RPMI7951 (cell line): ENCODE results near the gene FAM162A. TPM values are rescaled to one million over a fixed set of nuclear protein-coding genes. Genes with fewer than 3 reads are reported as not detected.
A peak's percentile ranks its signal among the peaks of the same experiment; 100 is the strongest.

Experiments used
- DNase-seq: peaks from one replicate; pipeline ENCODE4 v3.0.0-alpha.2; 2012; ENCODE audit warnings: low read depth
- total RNA-seq: library from RNA; depleted of rRNA; stranded (reverse); fragments of >200 nt; shearing (Covaris generic); gene quantifications from 2 replicates; pipeline ENCODE4 v1.2.3, GENCODE V29; 2014

FAM162A gene
- total RNA-seq, 1 experiment from 2014 or later, result 87.6 TPM

GRCh38 chr3:122387709-122388108, 3.7 kb downstream of the FAM162A start:
- DNase-seq, result no peak

GRCh38 chr3:122389197-122389596, 5.2 kb downstream of the FAM162A start:
- DNase-seq, result no peak

GRCh38 chr3:122389892-122390291, 5.9 kb downstream of the FAM162A start:
- DNase-seq, result no peak

GRCh38 chr3:122390665-122391064, 6.7 kb downstream of the FAM162A start:
- no peak for DNase-seq

- DNase-seq, result no peak
Measured at GRCh38 chr3:122391681-122392446, 7.9 kb downstream of the FAM162A start.

- peak; percentile 59 for DNase-seq
Measured at GRCh38 chr3:122392868-122393844, 9.2 kb downstream of the FAM162A start.

- DNase-seq, result no peak
Measured at GRCh38 chr3:122394173-122394572, 10.2 kb downstream of the FAM162A start.

GRCh38 chr3:122395582-122395981, 11.6 kb downstream of the FAM162A start:
- peak; percentile 15 for DNase-seq

GRCh38 chr3:122396511-122396910, 12.5 kb downstream of the FAM162A start:
- DNase-seq, result no peak

- no peak for DNase-seq
Measured at GRCh38 chr3:122397201-122397600, 13.2 kb downstream of the FAM162A start.

GRCh38 chr3:122398920-122399319, 14.9 kb downstream of the FAM162A start:
- no peak for DNase-seq

- peak; percentile 85 for DNase-seq
Measured at GRCh38 chr3:122403489-122403888, 19.5 kb downstream of the FAM162A start.

- no peak for DNase-seq
Measured at GRCh38 chr3:122405015-122405414, 21.0 kb downstream of the FAM162A start.

- DNase-seq, result no peak
Measured at GRCh38 chr3:122406198-122406597, 22.2 kb downstream of the FAM162A start.

- DNase-seq, result no peak
Measured at GRCh38 chr3:122407946-122408345, 24.0 kb downstream of the FAM162A start.

- DNase-seq, result no peak
Measured at GRCh38 chr3:122409446-122409845, 25.5 kb downstream of the FAM162A start.

- DNase-seq, result no peak
Measured at GRCh38 chr3:122410111-122410510, 26.1 kb downstream of the FAM162A start.

GRCh38 chr3:122410639-122411038, 26.7 kb downstream of the FAM162A start:
- DNase-seq, result no peak

GRCh38 chr3:122414391-122414790, 30.4 kb downstream of the FAM162A start:
- no peak for DNase-seq

GRCh38 chr3:122415104-122415744, 31.2 kb downstream of the FAM162A start:
- peak; percentile 50 for DNase-seq

- DNase-seq, result peak; percentile 96
Measured at GRCh38 chr3:122415762-122416654, 32.0 kb downstream of the FAM162A start, which contains the start of gene WDR5B. WDR5B (minus strand) TSS chr3:122416062; CDS start chr3:122415528, 534 bp downstream.
